GM10266 (cell line): Measurements from ENCODE around the gene IL10.

ENCODE experiments used
- DNase-seq: peaks from one replicate; pipeline ENCODE4 v3.0.0; 2012; ENCODE audit errors: extremely low spot score
- TF ChIP-seq, protein P1 (sequence below): IDR thresholded peaks from 2 replicates; pipeline ENCODE4 v1.5.1; 2012; ENCODE audit warnings: mild to moderate bottlenecking, low read depth; ENCODE audit not compliant: control insufficient read depth, insufficient read depth; ENCODE audit errors: missing control alignments

The IL10 gene

GRCh38 chr1:206723805-206724472, 48.4 kb downstream of the IL10 start:
- TF ChIP-seq, protein P1, sequence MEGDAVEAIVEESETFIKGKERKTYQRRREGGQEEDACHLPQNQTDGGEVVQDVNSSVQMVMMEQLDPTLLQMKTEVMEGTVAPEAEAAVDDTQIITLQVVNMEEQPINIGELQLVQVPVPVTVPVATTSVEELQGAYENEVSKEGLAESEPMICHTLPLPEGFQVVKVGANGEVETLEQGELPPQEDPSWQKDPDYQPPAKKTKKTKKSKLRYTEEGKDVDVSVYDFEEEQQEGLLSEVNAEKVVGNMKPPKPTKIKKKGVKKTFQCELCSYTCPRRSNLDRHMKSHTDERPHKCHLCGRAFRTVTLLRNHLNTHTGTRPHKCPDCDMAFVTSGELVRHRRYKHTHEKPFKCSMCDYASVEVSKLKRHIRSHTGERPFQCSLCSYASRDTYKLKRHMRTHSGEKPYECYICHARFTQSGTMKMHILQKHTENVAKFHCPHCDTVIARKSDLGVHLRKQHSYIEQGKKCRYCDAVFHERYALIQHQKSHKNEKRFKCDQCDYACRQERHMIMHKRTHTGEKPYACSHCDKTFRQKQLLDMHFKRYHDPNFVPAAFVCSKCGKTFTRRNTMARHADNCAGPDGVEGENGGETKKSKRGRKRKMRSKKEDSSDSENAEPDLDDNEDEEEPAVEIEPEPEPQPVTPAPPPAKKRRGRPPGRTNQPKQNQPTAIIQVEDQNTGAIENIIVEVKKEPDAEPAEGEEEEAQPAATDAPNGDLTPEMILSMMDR: no peak
- DNase-seq: no peak

DNA sequence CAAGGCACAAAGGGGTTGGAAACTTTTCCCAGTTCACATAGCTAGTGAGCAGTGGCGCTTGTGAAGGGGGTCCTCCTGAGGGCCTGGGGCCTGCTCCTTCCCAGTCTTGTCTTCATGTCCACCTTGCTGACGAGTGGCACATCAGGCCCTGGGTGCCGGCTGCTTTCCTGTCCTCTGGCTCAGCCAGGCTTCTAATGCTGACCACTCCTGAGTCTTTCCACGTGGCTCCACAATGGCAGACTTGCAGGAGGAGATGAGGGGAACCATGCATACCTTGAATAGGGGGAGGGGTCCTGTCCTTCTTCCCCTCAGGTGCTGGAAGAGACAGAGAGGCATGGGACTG, 48.9 kb downstream of the IL10 start:
- no peak for DNase-seq
- TF ChIP-seq, protein P1: no peak

- no peak for DNase-seq
- TF ChIP-seq, protein P1: no peak
These were observed 49.4 kb downstream of the IL10 start for GRCh38 chr1:206722751-206723461.

GRCh38 chr1:206721454-206721853, 50.8 kb downstream of the IL10 start:
- TF ChIP-seq, protein P1: no peak
- DNase-seq: no peak

DNA sequence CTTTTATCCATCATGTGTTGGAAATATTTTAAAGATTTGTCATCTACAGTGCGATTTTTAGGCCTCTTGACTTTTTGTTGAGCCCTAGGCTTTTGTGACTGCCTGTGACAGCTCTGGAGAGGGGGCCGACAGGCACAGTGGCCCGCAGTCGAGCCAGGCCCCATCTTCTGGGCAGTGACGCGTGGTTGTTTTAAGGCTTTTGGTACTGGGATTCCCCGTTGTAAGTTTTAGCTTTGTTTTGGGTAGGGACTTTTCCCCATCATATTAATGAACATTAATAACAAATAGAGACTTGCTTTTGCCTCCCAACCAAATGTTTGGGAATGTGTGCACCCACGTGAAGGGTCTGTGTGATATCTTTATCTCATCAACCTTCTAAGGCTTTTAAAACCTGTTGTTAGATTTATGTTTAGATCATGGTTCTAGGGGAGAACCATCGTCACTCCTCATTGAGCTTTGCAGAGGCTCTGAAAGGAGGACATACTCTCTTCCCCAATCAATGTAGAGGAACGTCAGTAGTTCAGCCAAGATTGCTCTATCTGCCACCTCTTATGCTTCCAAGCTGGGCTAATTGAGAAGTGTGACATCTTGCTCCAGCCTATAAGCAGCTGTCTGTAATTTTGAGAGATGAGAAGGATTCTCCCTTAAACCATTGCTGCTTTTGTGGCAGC, 53.0 kb downstream of the IL10 start:
- TF ChIP-seq, protein P1: no peak
- peak; percentile 58 for DNase-seq

DNA sequence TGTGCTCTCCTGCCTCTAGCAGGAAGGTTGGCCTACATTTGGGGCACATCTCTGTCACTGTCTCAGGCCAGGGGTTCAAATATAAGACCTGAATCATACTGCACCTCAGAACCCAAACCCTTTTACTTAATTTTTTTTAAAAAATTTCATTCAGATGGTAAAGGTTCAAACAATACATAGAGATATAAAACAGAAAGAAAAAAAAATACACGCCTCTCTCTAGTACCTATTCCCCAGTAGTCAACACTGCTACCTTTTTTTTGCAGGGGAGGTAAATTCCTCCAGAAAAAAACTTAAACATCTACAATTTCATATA, 54.7 kb downstream of the IL10 start:
- TF ChIP-seq, protein P1: no peak
- DNase-seq: no peak
